NCI-H446 (cell line): ENCODE measurements around the gene FCN1.
"Not testable (repeated sequence)": the region's sequence is repeated elsewhere in the genome, so short reads cannot be mapped to it uniquely, and the experiment has no call there.

Experiments
- DNase-seq, 2 experiments: peaks; one replicate each; lab custom pipeline; 2025; lab: John Stamatoyannopoulos, UW

The FCN1 gene

DNA sequence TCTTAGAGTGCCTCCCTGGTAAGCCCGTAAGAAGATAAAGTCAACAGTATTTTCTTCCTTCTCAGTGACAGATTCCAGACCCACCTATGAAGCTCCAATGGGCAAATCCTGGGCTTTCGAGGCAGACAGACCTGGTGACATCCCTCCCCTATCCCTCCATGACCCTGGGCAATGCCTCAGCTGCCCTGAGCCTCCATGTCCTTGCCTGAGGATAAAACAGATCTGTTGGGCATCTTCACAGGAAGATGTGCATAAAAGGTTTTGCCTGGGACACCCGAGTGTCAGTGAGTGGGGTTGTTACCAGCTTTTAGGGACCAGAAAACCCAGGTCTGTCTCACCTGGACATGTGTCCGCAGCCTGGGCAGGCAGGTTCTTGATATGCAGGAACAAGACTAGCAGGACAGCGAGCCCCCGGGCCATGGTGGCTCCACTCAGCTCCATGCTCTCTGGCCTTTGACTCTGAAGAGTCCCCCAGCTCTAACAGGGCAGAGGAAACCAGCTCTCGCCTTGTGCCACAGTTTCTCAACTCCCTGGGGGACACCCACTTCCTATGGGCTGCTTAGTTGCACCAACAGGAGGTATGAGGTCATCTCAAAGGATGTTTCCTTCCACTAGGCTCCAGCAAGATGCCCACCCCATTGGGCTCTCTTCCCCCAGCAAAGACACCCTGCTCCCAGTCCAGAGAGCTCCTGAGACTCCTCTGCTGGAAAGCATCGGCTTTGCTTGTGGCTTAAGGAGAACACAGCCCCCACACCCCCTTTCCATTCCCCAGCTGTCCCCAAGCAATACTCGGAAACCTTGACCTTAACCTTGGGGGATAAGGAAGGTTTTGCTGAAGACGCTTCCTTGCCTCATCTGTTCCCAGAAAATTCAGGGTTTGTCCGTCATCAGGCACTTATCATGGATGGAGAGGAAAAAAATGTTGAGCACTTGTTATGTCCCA lies at the start of gene FCN1:
FCN1 (minus strand) TSS at position 482 of the 943 bp plus-strand sequence; CDS start at position 441, 41 bp downstream.
- no peak for DNase-seq

DNA sequence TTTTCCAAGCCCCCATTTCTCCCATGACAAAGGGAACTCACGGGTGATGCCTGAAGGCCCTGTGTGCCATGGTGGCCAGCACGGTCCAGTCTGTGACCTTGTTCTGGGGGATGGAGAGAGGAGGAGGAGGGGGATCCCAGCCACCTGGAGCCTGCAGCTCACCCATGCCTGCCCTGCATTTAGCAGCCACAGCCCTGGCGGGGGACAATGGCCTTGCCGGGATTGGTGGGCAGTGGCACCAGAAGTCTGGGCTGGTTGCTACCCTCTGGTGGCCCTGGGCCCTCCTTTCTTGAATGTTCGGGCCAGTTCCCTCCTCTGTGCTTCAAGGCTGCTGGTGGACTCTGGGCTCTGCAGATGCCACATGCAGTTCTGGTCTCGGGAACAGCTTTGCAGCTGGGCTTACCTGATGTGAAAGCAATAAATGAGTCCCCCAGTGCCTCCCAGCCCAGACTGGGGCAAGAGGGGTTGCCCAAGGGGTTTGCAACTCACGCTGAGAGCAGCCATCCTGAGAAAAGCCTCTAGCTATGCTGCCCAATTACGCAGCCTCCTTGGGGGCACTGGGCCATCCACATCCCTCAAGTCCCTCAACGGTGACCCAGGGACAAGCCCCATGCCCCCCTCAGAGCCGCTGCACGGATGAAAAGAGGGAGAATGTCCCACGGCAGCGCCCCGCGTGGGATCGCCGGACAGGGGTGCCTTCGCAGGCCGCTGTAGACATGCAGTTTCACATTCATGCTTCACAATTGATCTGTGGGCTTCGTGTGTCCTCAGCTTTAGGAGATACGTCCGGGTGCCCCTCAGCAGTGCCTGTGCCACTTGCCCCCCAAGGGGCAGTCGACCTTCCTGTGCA lies 49.2 kb upstream of the FCN1 start:
- DNase-seq: no peak

DNA sequence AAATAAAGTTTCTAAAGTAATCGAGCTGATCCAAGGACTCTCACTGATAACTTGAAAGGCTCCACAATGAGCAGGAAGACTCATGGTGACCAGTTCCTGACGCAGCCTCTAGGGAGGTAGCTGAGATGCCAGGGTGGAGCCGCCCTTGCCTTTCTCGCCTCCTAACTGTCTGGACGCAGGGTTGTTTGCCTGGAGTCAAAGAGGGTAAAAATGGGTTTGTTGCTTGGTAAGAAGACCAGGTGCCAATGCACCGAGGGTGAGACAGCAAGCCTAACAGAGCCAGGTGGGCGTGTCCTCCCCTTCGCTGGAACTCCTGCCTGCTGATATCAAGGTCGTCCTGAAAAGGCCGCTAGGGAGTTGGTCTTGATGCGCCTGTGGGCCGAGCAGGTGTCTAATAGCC lies 48.6 kb upstream of the FCN1 start:
- DNase-seq: no peak

- no peak for DNase-seq
Observed at GRCh38 chr9:134965851-134966250, 48.1 kb upstream of the FCN1 start.

DNA sequence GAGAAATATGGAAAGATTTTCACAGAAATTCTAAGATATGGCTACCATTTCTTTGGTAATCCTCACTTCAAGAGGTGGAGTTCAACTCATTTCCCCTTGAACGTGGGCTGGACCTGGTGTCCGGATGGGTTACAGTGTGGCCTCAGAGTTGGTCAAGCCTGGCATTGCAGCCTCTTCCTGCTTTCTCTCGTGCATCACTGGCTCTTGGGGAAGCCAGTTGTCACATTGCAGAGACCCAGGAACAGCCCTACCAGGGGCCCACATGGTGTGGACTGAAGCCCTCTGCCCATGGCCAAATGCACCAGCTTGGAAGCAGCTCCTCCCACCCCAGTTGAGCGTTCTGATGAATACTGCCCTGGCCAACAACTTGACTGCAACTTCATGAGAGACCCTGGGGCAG lies 47.7 kb upstream of the FCN1 start:
- no peak for DNase-seq

- no peak for DNase-seq
Observed at GRCh38 chr9:134964271-134965055, 46.8 kb upstream of the FCN1 start.

GRCh38 chr9:134963546-134963945 lies 45.8 kb upstream of the FCN1 start:
- no peak for DNase-seq

- no peak for DNase-seq
Observed at GRCh38 chr9:134962973-134963364, 45.3 kb upstream of the FCN1 start.

GRCh38 chr9:134962065-134962972 lies 44.6 kb upstream of the FCN1 start:
- no peak for DNase-seq

GRCh38 chr9:134961331-134962064 lies 43.8 kb upstream of the FCN1 start:
- no peak for DNase-seq

- no peak for DNase-seq
Observed at GRCh38 chr9:134960701-134961181, 43.0 kb upstream of the FCN1 start.

DNA sequence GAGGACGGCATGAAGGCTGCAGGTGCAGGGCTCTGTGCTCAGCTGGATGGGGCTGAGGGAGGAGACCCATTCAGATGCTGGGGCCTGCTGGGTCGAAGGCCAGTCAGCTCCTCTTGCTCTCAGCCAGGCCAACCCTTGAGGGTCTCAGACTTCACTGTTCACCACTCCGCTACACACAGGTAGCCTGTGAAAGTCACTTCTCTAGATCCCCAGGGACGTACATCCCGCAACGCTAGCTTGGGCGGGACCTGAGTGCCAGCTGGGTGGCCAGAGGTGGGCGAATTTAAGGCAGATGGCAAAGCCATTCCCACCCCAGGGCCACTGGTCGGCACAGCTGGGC lies 42.2 kb upstream of the FCN1 start:
- no peak for DNase-seq

DNA sequence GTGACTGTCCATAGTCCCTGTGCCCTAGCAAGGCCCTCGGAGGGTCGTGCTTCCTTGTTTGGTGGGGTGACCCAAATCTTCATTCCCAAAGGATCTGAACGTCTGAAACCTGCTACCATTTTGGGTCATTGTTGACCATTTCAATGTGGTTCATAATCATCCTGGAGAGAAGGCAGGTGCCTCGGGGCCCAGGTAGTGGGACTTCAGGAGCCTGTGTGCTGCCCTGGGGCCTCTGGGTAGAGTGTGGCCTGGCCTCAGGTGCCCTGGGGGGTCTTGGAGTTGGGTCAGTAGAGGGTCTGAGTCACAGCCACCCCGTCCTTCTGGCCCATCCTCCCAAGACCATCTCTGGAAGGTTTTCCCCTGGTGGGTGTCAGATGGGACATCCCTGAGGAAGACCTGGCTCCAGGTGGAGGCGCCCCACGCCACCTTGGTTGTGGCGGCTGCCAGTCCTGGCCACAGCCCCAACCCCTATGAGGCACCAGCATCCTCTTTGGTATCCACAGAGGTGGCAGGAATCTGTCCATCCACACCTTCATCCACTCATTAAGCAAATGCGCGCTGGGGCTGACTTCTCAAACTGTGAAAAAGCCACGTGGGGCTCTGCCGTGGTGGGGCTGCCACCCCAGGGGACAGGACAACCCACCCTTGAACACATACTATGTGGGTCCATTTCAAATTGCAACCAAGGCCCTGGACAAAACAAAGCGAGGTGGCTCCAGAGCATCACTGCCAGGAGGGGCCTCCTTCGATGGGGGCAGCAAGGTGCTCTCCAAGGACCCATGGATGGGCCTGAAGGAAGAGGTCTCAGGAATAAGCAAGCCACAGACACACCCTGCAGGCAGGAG lies 41.6 kb upstream of the FCN1 start:
- no peak for DNase-seq

DNA sequence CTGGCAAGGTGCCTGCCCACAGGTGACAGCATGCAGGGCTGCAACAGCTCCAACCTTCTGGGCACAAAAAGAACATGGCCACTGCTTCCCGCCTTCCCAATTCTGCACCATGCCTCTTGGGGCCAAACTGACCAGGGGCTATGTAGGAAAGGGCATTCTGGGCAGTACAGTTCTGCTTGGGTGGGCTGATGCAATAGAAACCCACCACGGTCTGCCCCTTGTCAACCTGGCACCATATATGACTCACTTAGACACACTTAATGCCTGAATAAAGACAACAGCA lies 40.2 kb upstream of the FCN1 start:
- DNase-seq: no peak

- no peak for DNase-seq
Observed at GRCh38 chr9:134957165-134957944, 39.6 kb upstream of the FCN1 start.

DNA sequence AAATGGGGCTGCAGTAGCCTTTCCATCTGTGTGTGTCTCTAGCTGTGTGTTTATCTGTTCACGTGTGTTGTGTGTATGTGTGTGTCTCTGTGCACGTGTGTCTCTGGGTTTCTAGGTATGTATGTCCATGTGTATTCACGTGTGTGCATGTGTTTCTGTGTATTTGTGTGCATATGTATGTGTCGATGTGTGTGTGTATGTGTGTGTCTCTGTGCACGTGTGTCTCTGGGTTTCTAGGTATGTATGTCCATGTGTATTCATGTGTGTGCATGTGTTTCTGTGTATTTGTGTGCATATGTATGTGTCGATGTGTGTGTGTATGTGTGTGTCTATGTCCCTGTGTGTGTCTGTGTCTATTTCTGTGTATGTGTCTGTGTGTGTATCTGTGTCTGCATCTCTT lies 38.7 kb upstream of the FCN1 start:
- not testable (repeated sequence) for DNase-seq

DNA sequence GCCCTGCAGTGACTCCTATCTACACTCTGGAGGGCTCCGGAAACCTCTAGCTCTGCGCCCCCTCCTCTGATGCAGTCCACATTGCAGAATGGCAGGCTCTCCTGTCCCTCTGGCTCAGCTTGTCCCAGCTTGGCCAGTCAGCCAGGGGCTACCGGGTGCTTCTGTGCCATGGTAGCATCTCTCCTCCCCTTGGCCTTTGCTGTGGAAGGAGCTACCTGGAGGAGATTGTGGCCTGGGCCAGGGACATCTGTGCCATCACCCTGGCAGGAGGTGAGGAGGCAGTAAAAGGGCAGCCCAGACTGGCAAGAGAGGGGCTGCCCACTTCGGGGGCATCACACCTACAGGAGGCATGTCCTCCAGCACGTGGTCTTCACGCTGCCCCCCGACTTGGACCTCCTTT lies 38.1 kb upstream of the FCN1 start:
- DNase-seq: no peak

DNA sequence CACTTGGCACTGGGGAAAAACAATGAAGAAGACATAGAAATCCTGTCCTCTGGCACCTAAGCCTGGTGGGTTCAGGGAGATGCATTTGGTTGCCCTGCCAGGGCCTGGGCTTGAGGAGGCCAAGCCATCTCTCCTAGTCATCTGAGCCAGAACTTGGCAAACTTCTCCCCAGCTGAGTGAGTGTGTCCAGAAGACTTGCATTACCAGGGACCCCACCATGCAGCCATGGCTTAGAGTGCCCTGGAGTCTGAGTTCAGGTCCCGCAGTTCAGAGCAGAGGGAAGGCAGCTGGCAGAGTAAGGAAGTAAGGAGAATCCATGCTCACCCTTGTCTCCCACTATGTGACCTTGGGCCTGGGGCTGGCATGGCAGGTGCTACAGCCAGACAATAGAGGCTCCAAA lies 37.4 kb upstream of the FCN1 start:
- no peak for DNase-seq

DNA sequence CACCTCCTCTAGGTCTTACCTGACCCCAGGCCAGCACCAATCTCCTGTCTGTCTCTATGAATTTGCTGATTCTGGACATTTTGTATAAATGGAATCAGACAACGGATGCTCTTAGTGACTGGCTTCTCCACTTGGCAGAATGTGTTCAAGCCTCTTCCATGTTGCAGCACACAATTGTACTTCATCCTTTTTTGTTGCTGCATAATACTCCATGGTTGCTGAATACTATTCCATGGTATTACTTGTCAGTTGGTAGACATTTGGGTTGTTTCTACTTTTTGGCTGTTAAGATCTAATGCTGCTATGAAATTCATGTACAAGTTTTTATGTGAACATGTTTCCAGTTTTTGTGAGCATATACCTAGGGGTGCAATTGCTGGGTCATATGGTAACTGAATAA lies 34.3 kb upstream of the FCN1 start:
- DNase-seq: no peak
